Esophagus squamous epithelium (tissue), 4 donors: ENCODE data around the gene ADCYAP1R1.

Source experiments
- POLR2A ChIP-seq, 4 donors: fragments of 450-650 bp; IDR thresholded peaks; one replicate each; pipeline ENCODE4 v1.6.1; 2017; ENCODE audit warnings: antibody characterized with exemption in 4 of 4, mild to moderate bottlenecking in 4 of 4, moderate library complexity in 3 of 4
- TF ChIP-seq, protein P1 (sequence below), 6 experiments: fragments of 450-650 bp in 4 of 6; fragments of 200-600 bp in 2 of 6; sonication (generic) in 2 of 6; IDR thresholded peaks; one replicate each; pipeline ENCODE4 v1.5.1; 2016 to 2019; ENCODE audit warnings: antibody characterized with exemption in 6 of 6, mild to moderate bottlenecking in 4 of 6, moderate library complexity in 4 of 6

- TF ChIP-seq, protein P1, sequence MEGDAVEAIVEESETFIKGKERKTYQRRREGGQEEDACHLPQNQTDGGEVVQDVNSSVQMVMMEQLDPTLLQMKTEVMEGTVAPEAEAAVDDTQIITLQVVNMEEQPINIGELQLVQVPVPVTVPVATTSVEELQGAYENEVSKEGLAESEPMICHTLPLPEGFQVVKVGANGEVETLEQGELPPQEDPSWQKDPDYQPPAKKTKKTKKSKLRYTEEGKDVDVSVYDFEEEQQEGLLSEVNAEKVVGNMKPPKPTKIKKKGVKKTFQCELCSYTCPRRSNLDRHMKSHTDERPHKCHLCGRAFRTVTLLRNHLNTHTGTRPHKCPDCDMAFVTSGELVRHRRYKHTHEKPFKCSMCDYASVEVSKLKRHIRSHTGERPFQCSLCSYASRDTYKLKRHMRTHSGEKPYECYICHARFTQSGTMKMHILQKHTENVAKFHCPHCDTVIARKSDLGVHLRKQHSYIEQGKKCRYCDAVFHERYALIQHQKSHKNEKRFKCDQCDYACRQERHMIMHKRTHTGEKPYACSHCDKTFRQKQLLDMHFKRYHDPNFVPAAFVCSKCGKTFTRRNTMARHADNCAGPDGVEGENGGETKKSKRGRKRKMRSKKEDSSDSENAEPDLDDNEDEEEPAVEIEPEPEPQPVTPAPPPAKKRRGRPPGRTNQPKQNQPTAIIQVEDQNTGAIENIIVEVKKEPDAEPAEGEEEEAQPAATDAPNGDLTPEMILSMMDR (IDR thresholded peaks at IDR 0.05): no peak
- no peak for TF ChIP-seq POLR2A (IDR thresholded peaks at IDR 0.05)
These were observed 39.9 kb downstream of the ADCYAP1R1 start for GRCh38 chr7:31091924-31092434.
